HepG2 (cell line): ENCODE data around the gene SUPT6H. TPM values are rescaled to one million over a fixed set of nuclear protein-coding genes. Genes with fewer than 3 reads are reported as not detected.

Source experiments
- AGO2 ChIP-seq: fragments of 200-400 bp; formaldehyde crosslinking; optimal IDR thresholded peaks from 2 replicates; pipeline ENCODE3; 2017; ENCODE audit warnings: mild to moderate bottlenecking, low read depth, low read length, moderate library complexity
- CEBPG ChIP-seq: IDR thresholded peaks from 2 replicates; pipeline ENCODE4 v1.6.1; 2016
- ERF ChIP-seq: IDR thresholded peaks from 2 replicates; pipeline ENCODE4 v1.6.1; 2018; ENCODE audit warnings: missing biosample characterization, missing genetic modification reagents
- FOXM1 ChIP-seq: sonication (generic); formaldehyde crosslinking; IDR thresholded peaks from 2 replicates; pipeline ENCODE4 v1.5.0; 2020; ENCODE audit warnings: missing genetic modification reagents
- HINFP ChIP-seq: sonication (generic); formaldehyde crosslinking; IDR thresholded peaks from 2 replicates; pipeline ENCODE4 v1.4.0; 2020; ENCODE audit warnings: low read depth, mild to moderate bottlenecking, missing genetic modification reagents
- LCORL ChIP-seq, 2 experiments: fragments of 450-650 bp in 1 of 2; sonication (generic) in 1 of 2; formaldehyde crosslinking in 1 of 2; IDR thresholded peaks; 2 replicates each; pipeline versions ENCODE4 v1.5.0 to v1.6.1; 2017 to 2020; ENCODE audit warnings: antibody characterized with exemption in 1 of 2, missing genetic modification reagents in 1 of 2
- SAFB2 ChIP-seq: sonication (generic); formaldehyde crosslinking; IDR thresholded peaks from 2 replicates; pipeline ENCODE4 v1.5.1; 2020; ENCODE audit warnings: missing genetic modification reagents, low read depth, mild to moderate bottlenecking, borderline replicate concordance
- SMAD3 ChIP-seq: sonication (generic); formaldehyde crosslinking; IDR thresholded peaks from 2 replicates; pipeline ENCODE4 v1.4.0; 2020; ENCODE audit warnings: missing genetic modification reagents
- U2AF1 ChIP-seq: fragments of 200-400 bp; formaldehyde crosslinking; optimal IDR thresholded peaks from 2 replicates; pipeline ENCODE3; 2017; ENCODE audit warnings: mild to moderate bottlenecking, low read depth, low read length
- ZBTB25 ChIP-seq: IDR thresholded peaks from 2 replicates; pipeline ENCODE4 v1.6.1; 2018; ENCODE audit warnings: missing genetic modification reagents
- ZFP37 ChIP-seq: sonication (generic); formaldehyde crosslinking; IDR thresholded peaks from 2 replicates; pipeline ENCODE4 v1.4.0; 2020; ENCODE audit warnings: missing genetic modification reagents, borderline replicate concordance
- ZFP91 ChIP-seq: sonication (generic); formaldehyde crosslinking; IDR thresholded peaks from 2 replicates; pipeline ENCODE4 v1.9.0; 2022; ENCODE audit warnings: missing genetic modification reagents, mild to moderate bottlenecking, borderline replicate concordance
- ZNF260 ChIP-seq: sonication (generic); formaldehyde crosslinking; IDR thresholded peaks from 2 replicates; pipeline ENCODE4 v1.4.0; 2020; ENCODE audit warnings: missing genetic modification reagents, low read depth, mild to moderate bottlenecking, borderline replicate concordance
- ZNF263 ChIP-seq: sonication (generic); formaldehyde crosslinking; IDR thresholded peaks from 2 replicates; pipeline ENCODE4 v1.4.0; 2020; ENCODE audit warnings: missing genetic modification reagents
- ZNF343 ChIP-seq: sonication (generic); formaldehyde crosslinking; IDR thresholded peaks from 2 replicates; pipeline ENCODE4 v1.4.0; 2020; ENCODE audit warnings: mild to moderate bottlenecking, missing genetic modification reagents
- ZNF678 ChIP-seq: sonication (generic); formaldehyde crosslinking; IDR thresholded peaks from 2 replicates; pipeline ENCODE4 v1.4.0; 2020; ENCODE audit warnings: mild to moderate bottlenecking, missing genetic modification reagents
- ZNF7 ChIP-seq: IDR thresholded peaks from 2 replicates; pipeline ENCODE4 v1.6.1; 2016; ENCODE audit warnings: missing biosample characterization, missing genetic modification reagents
- ZNF766 ChIP-seq: sonication (generic); formaldehyde crosslinking; IDR thresholded peaks from 2 replicates; pipeline ENCODE4 v1.5.0; 2020; ENCODE audit warnings: missing genetic modification reagents, borderline replicate concordance
- ZSCAN12 ChIP-seq: sonication (generic); formaldehyde crosslinking; IDR thresholded peaks from 2 replicates; pipeline ENCODE4 v1.9.0; 2021; ENCODE audit warnings: mild to moderate bottlenecking, missing genetic modification reagents
- ZSCAN29 ChIP-seq: sonication (generic); formaldehyde crosslinking; conservative IDR thresholded peaks from 2 replicates; pipeline ENCODE4 v1.4.0; 2020; ENCODE audit warnings: mild to moderate bottlenecking, missing genetic modification reagents
- polyA plus RNA-seq, 8 experiments: library from polyadenylated mRNA; depleted of rRNA in 3 of 8; stranded (reverse) in 7 of 8; unstranded in 1 of 8; fragments of >200 nt; fragmentation: Illumina TruSeq in 4 of 8; extraction: Trizol in 4 of 8; gene quantifications; 2 replicates each; pipeline versions ENCODE4 v1.2.1 to v1.2.3, GENCODE V29; 2011 to 2016; ENCODE audit warnings: low read depth in 4 of 8, missing spikeins in 1 of 8, mixed read lengths in 1 of 8; ENCODE audit not compliant: insufficient read depth in 1 of 8
- total RNA-seq, 5 experiments: library from RNA; depleted of rRNA; stranded (reverse); fragments of >200 nt; fragmentation: Illumina TruSeq; extraction: Trizol; gene quantifications; 2 replicates each; pipeline ENCODE4 v1.2.3, GENCODE V29; 2016; ENCODE audit warnings: low read depth in 1 of 5
- TF ChIP-seq, protein P1 (sequence below): sonication (generic); formaldehyde crosslinking; IDR thresholded peaks from 2 replicates; pipeline ENCODE4 v1.8.1; 2023; ENCODE audit warnings: mild to moderate bottlenecking, inconsistent platforms, moderate library complexity, missing genetic modification reagents, borderline replicate concordance
- TF ChIP-seq, protein P2 (sequence below): sonication (generic); formaldehyde crosslinking; IDR thresholded peaks from 2 replicates; pipeline ENCODE4 v1.4.0; 2020; ENCODE audit warnings: missing genetic modification reagents

The SUPT6H gene
- total and polyA plus RNA-seq, 2 of the 13 experiments (the other 11 are each of a cell fraction or from before 2014, with no cell fraction given), result 32.7 to 39.9 TPM

DNA sequence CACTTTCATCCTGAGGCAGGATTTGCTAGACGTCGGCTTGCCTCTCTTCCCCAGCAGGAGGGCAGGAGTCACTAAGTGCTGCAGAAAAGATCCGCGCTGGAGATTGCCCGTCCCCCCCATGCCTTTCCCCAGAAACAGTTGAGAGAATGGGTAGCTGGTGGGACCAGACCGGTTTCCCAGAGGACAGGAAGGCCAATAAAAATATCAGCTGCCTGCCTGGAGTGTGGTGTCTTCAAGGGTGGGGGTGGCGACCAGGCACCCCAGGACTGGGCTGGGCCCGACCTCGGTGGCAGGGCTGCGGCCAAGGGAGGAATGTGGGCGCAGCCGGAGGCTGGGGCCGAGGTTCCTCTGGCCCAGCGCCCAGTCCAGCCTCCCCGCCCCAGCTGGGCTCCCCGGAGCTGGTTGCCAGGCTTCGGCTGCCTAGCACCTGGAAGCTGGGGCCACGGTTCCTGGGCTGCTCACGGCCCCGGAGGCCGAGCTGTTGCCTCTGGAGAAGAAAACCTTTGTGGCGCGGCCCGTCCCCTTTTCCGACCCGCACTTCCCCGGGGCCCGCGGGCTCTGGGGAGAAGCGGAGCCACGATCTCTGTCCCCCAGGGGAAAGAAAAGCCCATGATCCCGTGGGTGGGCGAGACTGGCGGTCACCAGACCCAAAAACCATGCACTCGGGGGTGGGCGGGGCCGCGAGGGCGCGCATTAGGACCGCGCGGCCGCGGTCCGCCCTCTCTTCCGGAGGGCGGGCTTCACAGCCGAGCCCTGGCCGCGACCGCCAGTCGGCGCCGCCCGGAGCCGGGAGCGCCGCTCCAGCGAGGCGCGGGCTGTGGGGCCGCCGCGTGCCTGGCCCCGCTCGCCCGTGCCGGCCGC is 81.5 kb downstream of the SUPT6H start, which contains the start of gene TRAF4 (continued):
- TF ChIP-seq, protein P1, sequence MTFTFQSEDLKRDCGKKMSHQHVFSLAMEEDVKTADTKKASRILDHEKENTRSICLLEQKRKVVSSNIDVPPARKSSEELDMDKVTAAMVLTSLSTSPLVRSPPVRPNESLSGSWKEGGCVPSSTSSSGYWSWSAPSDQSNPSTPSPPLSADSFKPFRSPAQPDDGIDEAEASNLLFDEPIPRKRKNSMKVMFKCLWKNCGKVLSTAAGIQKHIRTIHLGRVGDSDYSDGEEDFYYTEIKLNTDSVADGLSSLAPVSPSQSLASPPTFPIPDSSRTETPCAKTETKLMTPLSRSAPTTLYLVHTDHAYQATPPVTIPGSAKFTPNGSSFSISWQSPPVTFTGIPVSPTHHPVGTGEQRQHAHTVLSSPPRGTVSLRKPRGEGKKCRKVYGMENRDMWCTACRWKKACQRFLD, result no peak
- TF ChIP-seq ZFP37 (CRISPR knock-in tag) (no peak), ZFP91 (CRISPR knock-in tag) (0 out of 2 replicates have a peak, but pooled peaks have one; percentile 29), ZSCAN12 (CRISPR knock-in tag) (no peak; the same call in 1 of the 2 replicates), ZNF678 (CRISPR knock-in tag) (peak; percentile 77; the same call in 1 of the 2 replicates), ZSCAN29 (no peak), ZNF343 (CRISPR knock-in tag) (0 out of 2 replicates have a peak, but pooled peaks have one; percentile 80), ZNF7 (CRISPR knock-in tag) (no peak), HINFP (CRISPR knock-in tag) (no peak), CEBPG (CRISPR knock-in tag) (no peak), SMAD3 (CRISPR knock-in tag) (0 out of 2 replicates have a peak, but pooled peaks have one; percentile 26), ZNF263 (CRISPR knock-in tag) (peak; percentile 20; the same call in 1 of the 2 replicates), ZBTB25 (CRISPR knock-in tag) (0 out of 2 replicates have a peak, but pooled peaks have one; percentile 10), SAFB2 (peak; percentile 88; the same call in 1 of the 2 replicates), AGO2 (peak; percentile 97), LCORL (IDR thresholded peaks at IDR 0.05) (no peak), LCORL (CRISPR knock-in tag; IDR thresholded peaks at IDR 0.05) (peak; percentile 37; the same call in 1 of the 2 replicates), FOXM1 (no peak), ERF (CRISPR knock-in tag) (no peak), U2AF1 (no peak), ZNF260 (CRISPR knock-in tag) (no peak), ZNF766 (CRISPR knock-in tag) (no peak)
- TF ChIP-seq, protein P2, sequence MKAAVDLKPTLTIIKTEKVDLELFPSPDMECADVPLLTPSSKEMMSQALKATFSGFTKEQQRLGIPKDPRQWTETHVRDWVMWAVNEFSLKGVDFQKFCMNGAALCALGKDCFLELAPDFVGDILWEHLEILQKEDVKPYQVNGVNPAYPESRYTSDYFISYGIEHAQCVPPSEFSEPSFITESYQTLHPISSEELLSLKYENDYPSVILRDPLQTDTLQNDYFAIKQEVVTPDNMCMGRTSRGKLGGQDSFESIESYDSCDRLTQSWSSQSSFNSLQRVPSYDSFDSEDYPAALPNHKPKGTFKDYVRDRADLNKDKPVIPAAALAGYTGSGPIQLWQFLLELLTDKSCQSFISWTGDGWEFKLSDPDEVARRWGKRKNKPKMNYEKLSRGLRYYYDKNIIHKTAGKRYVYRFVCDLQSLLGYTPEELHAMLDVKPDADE, result no peak
